Epidermal melanocyte (primary cell): ENCODE measurements around the gene PRDX6.
"Not testable (repeated sequence)": the region's sequence is repeated elsewhere in the genome, so short reads cannot be mapped to it uniquely, and the experiment has no call there.

Source experiments
- DNase-seq: peaks from one replicate; pipeline ENCODE4 v3.0.0; 2011; ENCODE audit warnings: low spot score; ENCODE audit not compliant: insufficient read length

The PRDX6 gene

GRCh38 chr1:173467426-173467825 is 9.7 kb upstream of the PRDX6 start:
- no peak for DNase-seq

GRCh38 chr1:173469656-173470055 is 7.5 kb upstream of the PRDX6 start:
- DNase-seq = no peak

GRCh38 chr1:173470608-173471007 is 6.5 kb upstream of the PRDX6 start:
- DNase-seq = no peak

- no peak for DNase-seq
Observed at GRCh38 chr1:173473599-173474011, 3.5 kb upstream of the PRDX6 start.

- DNase-seq = no peak
Observed at GRCh38 chr1:173474097-173474779, 2.9 kb upstream of the PRDX6 start.

GRCh38 chr1:173474780-173475421 is 2.2 kb upstream of the PRDX6 start:
- not testable (repeated sequence) for DNase-seq

- DNase-seq = no peak
Observed at GRCh38 chr1:173475564-173476196, 1.5 kb upstream of the PRDX6 start.

GRCh38 chr1:173476197-173476664 is 904 bp upstream of the PRDX6 start:
- DNase-seq = no peak

- DNase-seq = peak; percentile 60
Observed at GRCh38 chr1:173476665-173477285, 360 bp upstream of the PRDX6 start.

- no peak for DNase-seq
Observed at GRCh38 chr1:173478094-173478674, 1.0 kb downstream of the PRDX6 start.

- no peak for DNase-seq
Observed at GRCh38 chr1:173479649-173480048, 2.5 kb downstream of the PRDX6 start.

- no peak for DNase-seq
Observed at GRCh38 chr1:173481195-173481772, 4.1 kb downstream of the PRDX6 start.

GRCh38 chr1:173482683-173483082 is 5.5 kb downstream of the PRDX6 start:
- DNase-seq = no peak

- no peak for DNase-seq
Observed at GRCh38 chr1:173484276-173484675, 7.1 kb downstream of the PRDX6 start.

GRCh38 chr1:173485401-173485800 is 8.3 kb downstream of the PRDX6 start:
- DNase-seq = no peak

- no peak for DNase-seq
Observed at GRCh38 chr1:173488001-173488400, 10.9 kb downstream of the PRDX6 start.

GRCh38 chr1:173489149-173489600 is 12.0 kb downstream of the PRDX6 start:
- DNase-seq = no peak

- no peak for DNase-seq
Observed at GRCh38 chr1:173489929-173490328, 12.8 kb downstream of the PRDX6 start.

GRCh38 chr1:173491508-173491907 is 14.4 kb downstream of the PRDX6 start:
- DNase-seq = no peak

- DNase-seq = not testable (repeated sequence)
Observed at GRCh38 chr1:173493125-173493524, 16.0 kb downstream of the PRDX6 start.

- no peak for DNase-seq
Observed at GRCh38 chr1:173495609-173496267, 18.6 kb downstream of the PRDX6 start.
